ENCODE results near the gene TTC9B. TPM values are rescaled to one million over a fixed set of nuclear protein-coding genes. Genes with fewer than 3 reads are reported as not detected.
A peak's percentile ranks its signal among the peaks of the same experiment; 100 is the strongest.

The TTC9B gene
- total and polyA plus RNA-seq, 8 donors: 0.35 to 0.37 TPM; not detected in 6

DNA sequence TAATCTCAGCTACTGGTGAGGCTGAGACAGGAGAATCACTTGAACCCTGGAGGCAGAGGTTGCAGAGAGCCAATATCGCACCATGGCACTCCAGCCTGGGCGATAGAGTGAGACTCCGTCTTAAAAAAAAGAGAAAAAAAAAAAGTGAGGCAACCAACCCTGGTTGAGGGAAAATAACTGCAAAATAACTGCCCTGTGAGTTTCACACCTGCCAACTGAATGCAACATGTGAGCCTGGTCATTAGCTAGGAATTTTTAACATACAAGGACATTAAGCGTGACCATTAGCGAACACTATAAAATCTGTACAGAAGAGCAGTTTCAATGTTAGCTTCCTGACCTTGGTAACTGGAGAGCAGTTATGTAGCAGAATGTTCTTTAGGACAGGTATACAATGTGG, 10.7 kb upstream of the TTC9B start:
- intact Hi-C loops (cut with DNase I; ENCODE audit: low total_unique reads): no loop called here
- peaks cover 0 to 42% (median 31%) of the 10 kb centered on the region in 3 donors for H3K27me3 ChIP-seq
- no peak overlapping the region for H3K4me3 ChIP-seq
- no peaks in the 10 kb centered on the region for H3K9me3 ChIP-seq
- DNase-seq: no peak
- TF ChIP-seq POLR2AphosphoS5 (IDR thresholded peaks at IDR 0.05) (no peak), POLR2A (IDR thresholded peaks at IDR 0.05) (no peak)
- TF ChIP-seq, protein P1, sequence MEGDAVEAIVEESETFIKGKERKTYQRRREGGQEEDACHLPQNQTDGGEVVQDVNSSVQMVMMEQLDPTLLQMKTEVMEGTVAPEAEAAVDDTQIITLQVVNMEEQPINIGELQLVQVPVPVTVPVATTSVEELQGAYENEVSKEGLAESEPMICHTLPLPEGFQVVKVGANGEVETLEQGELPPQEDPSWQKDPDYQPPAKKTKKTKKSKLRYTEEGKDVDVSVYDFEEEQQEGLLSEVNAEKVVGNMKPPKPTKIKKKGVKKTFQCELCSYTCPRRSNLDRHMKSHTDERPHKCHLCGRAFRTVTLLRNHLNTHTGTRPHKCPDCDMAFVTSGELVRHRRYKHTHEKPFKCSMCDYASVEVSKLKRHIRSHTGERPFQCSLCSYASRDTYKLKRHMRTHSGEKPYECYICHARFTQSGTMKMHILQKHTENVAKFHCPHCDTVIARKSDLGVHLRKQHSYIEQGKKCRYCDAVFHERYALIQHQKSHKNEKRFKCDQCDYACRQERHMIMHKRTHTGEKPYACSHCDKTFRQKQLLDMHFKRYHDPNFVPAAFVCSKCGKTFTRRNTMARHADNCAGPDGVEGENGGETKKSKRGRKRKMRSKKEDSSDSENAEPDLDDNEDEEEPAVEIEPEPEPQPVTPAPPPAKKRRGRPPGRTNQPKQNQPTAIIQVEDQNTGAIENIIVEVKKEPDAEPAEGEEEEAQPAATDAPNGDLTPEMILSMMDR (IDR thresholded peaks at IDR 0.05): no peak
- 88 to 91% (median 90%) methylated on average over 5 of the region's 5 CpGs for WGBS, 5 donors
- H3K27ac ChIP-seq: no peak overlapping the region
- H3K36me3 ChIP-seq: peaks cover 7 to 16% (median 15%) of the 10 kb centered on the region in 4 donors
- peaks cover 13 to 33% (median 26%) of the 10 kb centered on the region in 4 donors for H3K4me1 ChIP-seq

DNA sequence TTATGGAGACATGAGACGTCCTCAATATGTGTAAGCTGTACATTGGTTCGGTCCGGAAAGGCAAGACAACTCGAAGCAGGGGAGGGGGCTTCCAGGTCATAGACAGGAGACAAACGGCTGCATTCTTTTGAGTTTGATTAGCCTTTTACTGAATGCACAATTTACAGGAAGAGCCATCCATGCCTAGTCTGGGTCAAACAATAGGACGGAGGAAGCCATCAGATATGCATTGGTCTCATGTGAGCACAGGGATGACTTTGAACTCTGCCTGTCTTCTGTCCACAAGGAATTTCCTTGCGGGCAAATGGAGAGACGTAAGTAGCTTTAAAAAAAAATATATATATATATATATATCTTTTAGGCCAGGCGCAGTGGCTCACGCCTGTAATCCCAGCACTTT, 10.2 kb upstream of the TTC9B start:
- Histone ChIP-seq H3K27me3 (peaks cover 0 to 47% (median 35%) of the 10 kb centered on the region in 3 donors), H3K36me3 (peaks cover 3 to 11% (median 10%) of the 10 kb centered on the region in 4 donors), H3K4me1 (peaks cover 13 to 37% (median 28%) of the 10 kb centered on the region in 4 donors), H3K27ac (no peak overlapping the region), H3K4me3 (no peak overlapping the region), H3K9me3 (no peaks in the 10 kb centered on the region)
- no peak for TF ChIP-seq POLR2AphosphoS5 (IDR thresholded peaks at IDR 0.05)
- TF ChIP-seq POLR2A (IDR thresholded peaks at IDR 0.05): no peak
- no peak for TF ChIP-seq EP300 (IDR thresholded peaks at IDR 0.05)
- TF ChIP-seq, protein P1 (IDR thresholded peaks at IDR 0.05): no peak
- intact Hi-C loops (cut with DNase I; ENCODE audit: low total_unique reads): no loop called here
- DNase-seq: no peak
- WGBS, 5 donors: 52 to 69% (median 59%) methylated on average over 10 of the region's 10 CpGs

DNA sequence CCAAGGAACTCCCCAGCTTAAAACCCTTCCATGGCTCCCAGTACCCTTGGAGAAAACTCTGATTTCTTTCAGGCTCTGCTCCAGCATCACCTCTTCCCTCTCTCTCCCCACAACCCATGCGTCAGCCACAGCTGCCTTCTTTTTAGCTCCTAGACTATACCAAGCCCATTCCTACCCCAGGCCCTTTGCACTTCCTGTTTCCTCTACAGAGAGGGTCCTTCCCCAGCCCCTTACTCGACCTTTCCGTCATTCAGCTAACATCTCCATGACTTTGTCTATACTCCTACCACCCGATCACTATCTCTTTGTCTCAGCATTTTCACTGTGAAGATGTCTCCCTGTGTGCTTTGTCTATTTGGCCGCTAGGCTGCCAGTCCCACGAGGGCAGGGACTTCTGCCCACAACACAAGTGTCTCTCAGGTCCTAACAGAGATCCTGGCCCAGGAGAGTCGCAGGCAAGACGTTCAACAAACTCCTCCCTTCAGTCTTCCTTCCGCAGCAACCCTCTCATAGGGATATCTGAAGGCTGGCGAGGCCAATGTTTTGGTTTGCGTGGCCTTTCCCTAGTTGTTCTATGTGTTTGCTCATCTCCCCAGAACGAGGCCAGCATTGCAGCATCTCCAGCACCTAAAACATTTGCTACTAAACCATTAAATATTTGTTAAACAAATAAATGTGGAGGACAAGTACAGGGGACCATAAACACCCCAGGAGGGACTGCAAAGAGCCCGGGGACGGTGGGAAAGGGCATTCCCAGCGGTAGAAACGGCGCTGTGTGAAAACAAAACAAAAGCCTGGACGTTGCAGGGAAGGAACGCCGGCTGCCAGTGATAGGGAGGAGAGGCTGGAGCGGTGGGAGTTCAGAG, 7.5 kb upstream of the TTC9B start:
- DNase-seq: peak in 1 of 2 donors; percentile 47
- Histone ChIP-seq H3K36me3 (no peaks in the 10 kb centered on the region), H3K4me3 (peak overlapping the region; percentile 25 to 41 (median 32)), H3K27me3 (peaks cover 0 to 71% (median 39%) of the 10 kb centered on the region in 3 donors), H3K9me3 (no peaks in the 10 kb centered on the region), H3K4me1 (peaks cover 13 to 27% (median 18%) of the 10 kb centered on the region in 4 donors), H3K27ac (no peak overlapping the region)
- intact Hi-C loops (cut with DNase I; ENCODE audit: low total_unique reads): no loop called here
- 20 to 28% (median 22%) methylated on average over 21 of the region's 21 CpGs for WGBS, 5 donors
- TF ChIP-seq POLR2A (IDR thresholded peaks at IDR 0.05): no peak
- no peak for TF ChIP-seq POLR2AphosphoS5 (IDR thresholded peaks at IDR 0.05)
- TF ChIP-seq EP300 (IDR thresholded peaks at IDR 0.05): no peak
- TF ChIP-seq, protein P1 (IDR thresholded peaks at IDR 0.05): no peak

DNA sequence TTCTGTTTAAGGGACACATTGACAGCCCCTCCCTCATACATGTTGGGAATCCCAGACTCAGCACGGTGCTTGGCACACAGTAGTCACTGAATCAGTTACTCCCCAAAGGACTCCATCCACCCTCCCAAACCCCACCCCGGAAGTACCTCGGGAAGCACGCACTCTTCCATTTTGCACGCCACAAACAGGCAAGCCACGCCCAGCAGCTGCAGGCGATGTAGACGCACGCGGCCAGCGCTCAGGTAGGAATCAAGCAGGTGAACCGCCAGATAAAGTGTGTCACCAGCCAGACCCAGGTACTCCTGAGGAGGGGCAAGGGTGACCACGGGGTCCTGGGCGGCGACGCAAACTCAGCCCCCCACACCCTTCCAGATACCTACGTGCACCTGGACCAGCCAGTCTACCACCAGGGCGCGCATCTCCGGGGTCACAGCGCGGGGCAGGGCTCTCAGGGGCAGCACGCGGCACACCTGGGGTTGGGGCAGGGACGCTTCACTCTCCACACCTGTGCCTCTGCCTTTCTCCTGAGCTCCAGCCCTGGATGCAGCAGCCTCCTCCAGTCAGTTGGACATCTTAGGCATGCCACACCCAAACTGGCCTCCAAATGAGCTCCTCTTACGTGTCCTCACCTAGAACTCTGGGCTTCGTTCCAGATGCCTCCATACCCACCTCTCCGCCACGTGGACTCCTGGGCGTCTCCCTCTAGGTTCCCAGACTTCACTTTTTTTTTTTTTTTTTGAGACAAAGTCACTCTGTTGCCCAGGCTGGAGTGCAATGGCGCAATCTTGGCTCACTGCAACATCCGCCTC, 6.4 kb upstream of the TTC9B start:
- Histone ChIP-seq H3K9me3 (no peaks in the 10 kb centered on the region), H3K36me3 (no peaks in the 10 kb centered on the region), H3K4me3 (no peak overlapping the region), H3K27ac (no peak overlapping the region), H3K27me3 (peaks cover 0 to 82% (median 43%) of the 10 kb centered on the region in 3 donors), H3K4me1 (peaks cover 13 to 30% (median 20%) of the 10 kb centered on the region in 4 donors)
- WGBS, 5 donors: 66 to 79% (median 72%) methylated on average over 29 to 32 of the region's 32 CpGs
- intact Hi-C loops (cut with DNase I; ENCODE audit: low total_unique reads): loop anchor here (5.0 kb wide), 1 partner anchor 87 kb away; no protein-coding TSS in a partner anchor
- TF ChIP-seq, protein P1 (IDR thresholded peaks at IDR 0.05): no peak
- DNase-seq: no peak

Data from stomach (tissue), 9 donors.